ENCODE measurements around the gene KIF26A. TPM values are rescaled to one million over a fixed set of nuclear protein-coding genes. Genes with fewer than 3 reads are reported as not detected.

KIF26A gene
- total RNA-seq, 1 experiment from 2014 or later = 1.4 TPM

- in situ Hi-C loops (cut with HindIII; ENCODE audit: low pct_unique_long_range_greater_than_20kb, low sequenced_read_pairs) = no loop called here
- no peak for DNase-seq (ENCODE audit: low read depth, low spot score)
These were observed 75.1 kb downstream of the KIF26A start for GRCh38 chr14:104213301-104214034.

DNA sequence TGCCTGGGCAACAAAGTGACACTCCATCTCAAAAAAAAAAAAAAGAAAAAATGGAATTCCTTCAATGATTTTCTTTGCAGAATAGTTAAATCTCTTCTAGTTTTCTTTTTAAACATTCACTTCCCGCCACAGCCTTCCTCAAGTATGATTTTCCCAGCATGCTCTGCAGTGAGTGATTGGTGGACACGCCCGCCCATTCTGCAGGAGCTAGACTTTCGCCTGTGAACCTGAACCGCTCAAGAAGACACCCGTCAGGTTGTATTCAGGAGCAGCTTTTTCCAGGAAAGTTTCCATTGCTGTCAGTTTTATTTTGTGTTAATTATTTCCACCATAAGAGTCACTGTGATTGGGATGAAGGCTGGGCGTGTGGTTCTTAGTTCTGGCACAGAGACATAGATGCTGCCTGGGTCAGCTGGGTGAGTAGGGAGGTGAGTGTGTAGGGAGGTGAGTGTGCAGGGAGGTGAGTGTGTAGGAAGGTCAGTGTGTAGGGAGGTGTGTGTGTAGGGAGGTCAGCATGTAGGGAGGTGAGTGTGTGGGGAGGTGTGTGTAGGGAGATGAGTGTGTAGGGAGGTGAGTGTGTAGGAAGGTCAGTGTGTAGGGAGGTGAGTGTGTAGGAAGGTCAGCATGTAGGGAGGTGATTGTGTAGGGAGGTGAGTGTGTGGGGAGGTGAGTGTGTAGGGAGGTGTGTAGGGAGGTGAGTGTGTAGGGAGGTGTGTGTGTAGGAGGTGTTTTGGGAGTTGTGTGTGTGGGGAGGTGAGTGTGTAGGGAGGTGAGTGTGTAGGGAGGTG is 76.2 kb downstream of the KIF26A start:
- DNase-seq (ENCODE audit: low read depth, low spot score) = no peak
- in situ Hi-C loops (cut with HindIII; ENCODE audit: low pct_unique_long_range_greater_than_20kb, low sequenced_read_pairs) = no loop called here

- DNase-seq (ENCODE audit: low read depth, low spot score) = no peak
- in situ Hi-C loops (cut with HindIII; ENCODE audit: low pct_unique_long_range_greater_than_20kb, low sequenced_read_pairs) = no loop called here
These were observed 77.4 kb downstream of the KIF26A start for GRCh38 chr14:104215706-104216334.

DNA sequence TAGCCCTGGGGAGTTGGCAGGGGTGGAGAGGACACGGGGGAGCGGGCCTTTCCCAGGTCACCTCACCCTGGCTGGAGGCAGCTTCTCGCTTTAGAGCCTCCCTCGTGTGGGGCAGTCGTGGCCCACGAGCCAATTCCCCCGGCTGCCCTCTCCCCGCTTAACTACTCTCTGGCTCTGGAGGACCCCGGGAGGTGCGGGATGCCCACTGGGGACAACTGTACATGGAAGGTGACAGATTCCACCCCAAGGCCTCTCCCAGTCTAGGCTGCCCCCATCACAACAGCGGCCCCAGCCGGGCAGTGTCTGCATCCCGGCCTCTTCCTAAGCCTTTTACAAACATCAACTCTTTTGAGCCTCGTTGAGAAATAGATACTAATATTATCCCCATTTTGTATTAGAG is 78.1 kb downstream of the KIF26A start:
- DNase-seq (ENCODE audit: low read depth, low spot score) = no peak
- in situ Hi-C loops (cut with HindIII; ENCODE audit: low pct_unique_long_range_greater_than_20kb, low sequenced_read_pairs) = no loop called here

DNA sequence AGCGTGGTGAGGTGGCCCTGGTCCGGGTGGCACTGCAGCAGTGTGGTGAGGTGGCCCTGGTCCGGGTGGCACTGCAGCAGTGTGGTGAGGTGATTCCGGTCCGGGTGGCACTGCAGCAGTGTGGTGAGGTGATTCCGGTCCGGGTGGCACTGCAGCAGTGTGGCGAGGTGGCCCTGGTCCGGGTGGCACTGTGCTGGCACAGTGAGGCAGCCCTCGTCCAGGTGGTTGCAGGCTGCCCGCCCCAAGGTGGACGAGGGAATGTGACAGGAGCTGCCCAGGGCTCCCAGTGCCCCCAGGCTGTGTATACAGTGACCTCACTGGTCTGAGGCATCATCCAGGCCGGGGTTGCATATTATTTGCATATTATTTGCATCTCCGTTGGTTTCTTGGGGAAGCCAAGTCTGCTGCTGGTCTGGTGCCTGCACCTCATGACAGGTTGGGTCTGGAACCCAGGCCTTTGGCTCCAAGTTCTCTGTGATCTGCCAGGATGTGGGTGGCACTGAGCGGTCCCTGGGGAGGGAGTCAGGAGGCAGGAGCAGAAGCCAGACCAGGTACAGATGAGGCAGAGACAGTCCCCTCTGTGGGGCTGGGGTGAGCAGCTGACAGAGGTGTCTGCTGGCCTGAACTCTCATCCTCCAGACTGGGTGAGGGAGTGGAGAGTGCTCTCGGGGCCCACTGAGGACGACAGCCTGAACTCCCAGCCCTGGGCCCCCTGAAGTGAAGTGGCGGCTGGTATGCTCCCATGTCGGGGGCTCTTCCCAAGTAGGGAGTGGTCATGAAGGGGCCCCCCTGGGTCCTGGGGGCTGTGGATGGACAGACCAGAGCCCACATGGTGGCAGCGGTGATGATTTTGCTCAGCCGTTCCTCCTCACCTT is 79.3 kb downstream of the KIF26A start:
- in situ Hi-C loops (cut with HindIII; ENCODE audit: low pct_unique_long_range_greater_than_20kb, low sequenced_read_pairs) = no loop called here
- DNase-seq (ENCODE audit: low read depth, low spot score) = no peak

- in situ Hi-C loops (cut with HindIII; ENCODE audit: low pct_unique_long_range_greater_than_20kb, low sequenced_read_pairs) = no loop called here
- no peak for DNase-seq (ENCODE audit: low read depth, low spot score)
These were observed 80.2 kb downstream of the KIF26A start for GRCh38 chr14:104218361-104219180.

GRCh38 chr14:104219731-104220214 is 81.4 kb downstream of the KIF26A start:
- no peak for DNase-seq (ENCODE audit: low read depth, low spot score)
- in situ Hi-C loops (cut with HindIII; ENCODE audit: low pct_unique_long_range_greater_than_20kb, low sequenced_read_pairs) = no loop called here

DNA sequence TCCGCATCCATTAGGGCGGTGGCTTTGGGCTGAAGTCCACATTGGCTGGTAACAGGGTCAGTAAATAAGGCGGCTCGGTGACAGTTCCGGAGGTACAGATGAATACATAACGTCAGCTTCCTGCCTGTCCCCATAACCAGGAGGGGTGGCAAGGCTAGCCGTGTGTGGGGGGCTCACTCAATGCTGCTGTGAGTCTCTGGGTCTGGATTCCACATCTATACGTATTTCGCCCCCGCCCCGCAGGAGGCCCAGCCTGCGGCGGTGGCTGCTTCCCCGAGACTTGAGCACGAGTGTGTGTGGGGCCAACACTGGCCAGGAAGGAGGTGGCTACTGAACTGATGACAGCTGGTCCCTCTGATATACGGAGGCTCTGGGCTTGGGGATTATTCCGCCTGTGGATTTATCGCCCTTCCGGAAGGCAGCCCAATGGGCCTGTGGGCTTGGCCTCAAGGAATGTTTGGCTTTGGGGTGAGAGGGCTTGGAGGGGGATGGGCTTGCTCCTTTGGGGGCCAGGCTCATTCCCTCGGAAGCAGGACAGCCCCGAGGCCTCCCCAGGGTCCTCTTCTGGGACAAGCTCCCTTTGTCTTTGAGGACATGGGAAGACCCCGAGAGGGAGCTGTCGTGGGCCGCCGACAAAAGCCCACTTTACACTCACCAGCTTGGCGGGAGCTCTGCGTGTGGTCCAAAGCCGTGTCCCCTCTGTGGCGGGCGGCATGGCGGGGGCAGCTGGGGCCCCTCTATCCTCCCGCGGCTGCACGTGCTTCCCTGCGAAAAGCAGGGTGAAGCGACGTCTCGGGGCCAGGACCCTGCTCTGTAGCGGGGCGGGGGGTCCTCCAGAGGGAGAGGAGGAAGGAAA is 82.1 kb downstream of the KIF26A start:
- no peak for DNase-seq (ENCODE audit: low read depth, low spot score)
- in situ Hi-C loops (cut with HindIII; ENCODE audit: low pct_unique_long_range_greater_than_20kb, low sequenced_read_pairs) = no loop called here

GRCh38 chr14:104221071-104221625 is 82.8 kb downstream of the KIF26A start:
- in situ Hi-C loops (cut with HindIII; ENCODE audit: low pct_unique_long_range_greater_than_20kb, low sequenced_read_pairs) = no loop called here
- DNase-seq (ENCODE audit: low read depth, low spot score) = no peak

DNA sequence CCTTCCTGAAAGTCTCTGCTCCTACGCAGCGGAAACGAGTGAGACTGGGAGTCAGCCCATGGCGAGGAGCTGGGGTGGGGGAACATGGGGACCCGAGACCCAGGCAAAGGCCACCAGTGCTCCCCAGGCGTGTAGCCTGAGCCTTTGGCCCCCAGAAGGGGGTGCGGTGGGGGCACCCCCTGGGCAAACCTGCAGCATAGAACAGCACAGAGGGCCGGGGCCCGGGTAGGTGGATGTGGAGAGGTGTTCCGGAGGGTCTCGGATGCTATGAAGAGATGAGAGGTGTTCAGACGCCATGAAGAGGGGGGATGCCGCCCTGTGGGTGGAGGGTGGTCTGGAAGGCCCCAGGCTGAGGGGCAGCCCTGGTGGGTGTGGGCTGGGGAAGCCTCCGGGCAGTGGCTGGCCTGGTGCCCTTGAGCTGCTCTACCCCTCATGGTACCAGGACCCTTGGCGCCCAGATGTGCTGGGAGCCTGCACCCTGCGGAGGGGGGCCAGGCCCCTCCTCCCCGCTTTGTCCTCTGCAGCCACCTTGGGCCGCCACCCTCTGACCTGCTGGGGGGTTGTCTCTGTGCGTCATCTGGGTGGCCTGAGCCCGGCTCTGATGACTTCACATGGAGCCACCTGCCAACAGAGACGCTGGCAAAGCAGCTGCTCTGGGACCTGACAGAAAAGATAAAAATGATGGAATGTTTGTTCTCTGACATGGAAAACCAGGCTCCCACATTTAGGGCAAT is 83.4 kb downstream of the KIF26A start:
- no peak for DNase-seq (ENCODE audit: low read depth, low spot score)
- in situ Hi-C loops (cut with HindIII; ENCODE audit: low pct_unique_long_range_greater_than_20kb, low sequenced_read_pairs) = no loop called here

- no peak for DNase-seq (ENCODE audit: low read depth, low spot score)
- in situ Hi-C loops (cut with HindIII; ENCODE audit: low pct_unique_long_range_greater_than_20kb, low sequenced_read_pairs) = no loop called here
These were observed 84.1 kb downstream of the KIF26A start for GRCh38 chr14:104222396-104223036.

GRCh38 chr14:104223101-104224041 is 85.0 kb downstream of the KIF26A start:
- in situ Hi-C loops (cut with HindIII; ENCODE audit: low pct_unique_long_range_greater_than_20kb, low sequenced_read_pairs) = no loop called here
- no peak for DNase-seq (ENCODE audit: low read depth, low spot score)

GRCh38 chr14:104224131-104224505 is 85.7 kb downstream of the KIF26A start:
- in situ Hi-C loops (cut with HindIII; ENCODE audit: low pct_unique_long_range_greater_than_20kb, low sequenced_read_pairs) = no loop called here
- DNase-seq (ENCODE audit: low read depth, low spot score) = no peak
